H1 (cell line): ENCODE measurements around the gene UBE2D2. TPM values are rescaled to one million over a fixed set of nuclear protein-coding genes. Genes with fewer than 3 reads are reported as not detected.

Experiments used
- CTCF ChIA-PET: fragments of 300-600 bp; sonication (Branson Sonifier 250); formaldehyde crosslinking; loops from one replicate; lab custom pipeline; 2021; ENCODE audit not compliant: partially characterized antibody; lab: Charles Lee
- POLR2A ChIA-PET: fragments of 300-600 bp; sonication (Branson Sonifier 250); formaldehyde crosslinking; loops from one replicate; lab custom pipeline; 2021; ENCODE audit warnings: inconsistent platforms; ENCODE audit not compliant: partially characterized antibody; lab: Charles Lee
- DNase-seq, 2 experiments: peaks; one replicate each; pipeline versions ENCODE4 v3.0.0 to v3.0.0-alpha.2; 2010 to 2022; ENCODE audit warnings: low spot score in 2 of 2, low read depth in 1 of 2, mixed read lengths in 1 of 2
- FAIRE-seq: peaks from 2 replicates; lab custom pipeline; 2011; peaks lifted over from hg19 to GRCh38; lab: Jason Lieb, UNC
- H2AFZ ChIP-seq: 2 replicates; pipeline ENCODE4 v1.8.1; 2012; ENCODE audit warnings: low read length, inconsistent platforms
- H2AK5ac ChIP-seq: 2 replicates; pipeline ENCODE4 v1.6.1; 2013; ENCODE audit warnings: low read depth, low read length
- H2BK120ac ChIP-seq: replicated peaks from 2 replicates; pipeline ENCODE3; 2013; ENCODE audit warnings: low read depth, low read length, inconsistent platforms
- H2BK12ac ChIP-seq: 2 replicates; pipeline ENCODE4 v1.6.1; 2013; ENCODE audit warnings: low read depth, low read length
- H2BK15ac ChIP-seq: 2 replicates; pipeline ENCODE4 v1.6.1; 2013; ENCODE audit warnings: low read length
- H2BK20ac ChIP-seq: 2 replicates; pipeline ENCODE4 v1.6.1; 2013; ENCODE audit warnings: low read length
- H2BK5ac ChIP-seq: 2 replicates; pipeline ENCODE4 v1.6.1; 2013; ENCODE audit warnings: low read depth, low read length
- H3K14ac ChIP-seq: 2 replicates; pipeline ENCODE4 v1.6.1; 2013; ENCODE audit warnings: inconsistent platforms; ENCODE audit not compliant: insufficient read length
- H3K18ac ChIP-seq: 2 replicates; pipeline ENCODE4 v1.6.1; 2013; ENCODE audit warnings: low read length; ENCODE audit errors: extremely low read depth
- H3K23ac ChIP-seq: 2 replicates; pipeline ENCODE4 v1.6.1; 2013; ENCODE audit warnings: inconsistent platforms; ENCODE audit not compliant: insufficient read length
- H3K23me2 ChIP-seq: 2 replicates; pipeline ENCODE4 v1.6.1; 2013; ENCODE audit warnings: low read depth, low read length
- H3K27ac ChIP-seq: 2 replicates; pipeline ENCODE4 v1.6.1; 2011; ENCODE audit warnings: low read depth, low read length, inconsistent platforms
- H3K27me3 ChIP-seq, 4 experiments: replicated peaks in 1 of 4; 1 replicate in 1 of 4; 2 replicates in 3 of 4; pipeline versions ENCODE4 v1.6.1 to v1.8.1; 2011 to 2013; ENCODE audit warnings: low read length in 3 of 4, mild to moderate bottlenecking in 3 of 4, inconsistent platforms in 2 of 4, mixed read lengths in 2 of 4, moderate library complexity in 1 of 4; ENCODE audit not compliant: control insufficient read depth in 3 of 4, insufficient read depth in 3 of 4; ENCODE audit errors: extremely low read depth in 1 of 4
- H3K36me3 ChIP-seq, 4 experiments: 2 replicates each; pipeline versions ENCODE4 v1.6.1 to v1.8.1; 2011 to 2013; ENCODE audit warnings: mild to moderate bottlenecking in 4 of 4, low read length in 3 of 4, moderate library complexity in 2 of 4, control low read depth in 1 of 4, inconsistent platforms in 1 of 4; ENCODE audit not compliant: insufficient read depth in 4 of 4, control insufficient read depth in 2 of 4
- H3K4ac ChIP-seq: replicated peaks from 2 replicates; pipeline ENCODE3; 2013; ENCODE audit warnings: low read length, low read depth, mixed read lengths, inconsistent platforms; ENCODE audit not compliant: insufficient read length
- H3K4me1 ChIP-seq, 4 experiments: replicated peaks in 1 of 4; 1 replicate in 1 of 4; 2 replicates in 3 of 4; pipeline versions ENCODE4 v1.6.1 to v1.8.1; 2011 to 2013; ENCODE audit warnings: low read length in 3 of 4, inconsistent platforms in 2 of 4, mixed read lengths in 1 of 4; ENCODE audit not compliant: insufficient read depth in 4 of 4, control insufficient read depth in 3 of 4
- H3K4me2 ChIP-seq, 2 experiments: 2 replicates each; pipeline versions ENCODE4 v1.6.1 to v1.8.1; 2011 to 2013; ENCODE audit warnings: low read depth in 2 of 2, low read length in 2 of 2, control low read depth in 1 of 2, inconsistent platforms in 1 of 2, mild to moderate bottlenecking in 1 of 2; ENCODE audit not compliant: insufficient read depth in 1 of 2
- H3K4me3 ChIP-seq, 4 experiments: fragments of 200-600, 300-600 bp in 1 of 4; sonication (generic), shearing (Covaris generic), sonication (Bioruptor Twin) in 1 of 4; 2 replicates each; pipeline versions ENCODE4 v1.5.1 to v1.8.1; 2011 to 2016; ENCODE audit warnings: low read length in 4 of 4, low read depth in 3 of 4, control low read depth in 2 of 4, inconsistent platforms in 2 of 4, mild to moderate bottlenecking in 2 of 4, mixed read lengths in 1 of 4, moderate library complexity in 1 of 4; ENCODE audit not compliant: insufficient read depth in 2 of 4; ENCODE audit errors: extremely low read depth in 1 of 4
- H3K56ac ChIP-seq: replicated peaks from 2 replicates; pipeline ENCODE3; 2013; ENCODE audit warnings: low read depth, mild to moderate bottlenecking, mixed read lengths, low read length, inconsistent platforms; ENCODE audit not compliant: insufficient read length
- H3K79me1 ChIP-seq: 2 replicates; pipeline ENCODE4 v1.6.1; 2013; ENCODE audit warnings: low read depth, low read length, control low read depth
- H3K79me2 ChIP-seq, 2 experiments: 2 replicates each; pipeline versions ENCODE4 v1.6.1 to v1.8.1; 2012 to 2013; ENCODE audit warnings: low read length in 2 of 2, mild to moderate bottlenecking in 2 of 2, inconsistent platforms in 1 of 2; ENCODE audit not compliant: insufficient read depth in 2 of 2, control insufficient read depth in 1 of 2
- H3K9ac ChIP-seq, 4 experiments: replicated peaks in 1 of 4; 1 replicate in 1 of 4; 2 replicates in 3 of 4; pipeline versions ENCODE4 v1.6.1 to v1.8.1; 2011 to 2013; ENCODE audit warnings: low read depth in 3 of 4, low read length in 3 of 4, control low read depth in 2 of 4, mild to moderate bottlenecking in 2 of 4, moderate library complexity in 2 of 4, inconsistent platforms in 1 of 4; ENCODE audit errors: extremely low read depth in 1 of 4
- H3K9me3 ChIP-seq, 2 experiments: 2 replicates each; pipeline versions ENCODE4 v1.6.1 to v1.8.1; 2012 to 2013; ENCODE audit warnings: mild to moderate bottlenecking in 2 of 2, moderate library complexity in 2 of 2, control low read depth in 1 of 2, inconsistent platforms in 1 of 2, low read depth in 1 of 2, low read length in 1 of 2, mixed read lengths in 1 of 2; ENCODE audit not compliant: insufficient read depth in 2 of 2
- H4K20me1 ChIP-seq, 2 experiments: replicated peaks in 1 of 2; 2 replicates each; pipeline versions ENCODE3 to v1.8.1; 2011 to 2013; ENCODE audit warnings: inconsistent platforms in 2 of 2, low read length in 2 of 2, mild to moderate bottlenecking in 1 of 2; ENCODE audit not compliant: insufficient read depth in 2 of 2, control insufficient read depth in 1 of 2
- H4K5ac ChIP-seq: 2 replicates; pipeline ENCODE4 v1.6.1; 2013; ENCODE audit warnings: low read length, low read depth, mixed read lengths, inconsistent platforms; ENCODE audit not compliant: insufficient read length
- H4K8ac ChIP-seq: 2 replicates; pipeline ENCODE4 v1.8.0; 2013; ENCODE audit warnings: mild to moderate bottlenecking, moderate library complexity, low read length, inconsistent platforms; ENCODE audit not compliant: insufficient read depth; ENCODE audit errors: extremely low read depth
- H4K91ac ChIP-seq: replicated peaks from 2 replicates; pipeline ENCODE3; 2013; ENCODE audit warnings: low read length, mixed read lengths, inconsistent platforms; ENCODE audit not compliant: insufficient read length
- ATF3 ChIP-seq: IDR thresholded peaks from 2 replicates; pipeline ENCODE4 v1.6.1; 2011; ENCODE audit warnings: low read depth, mild to moderate bottlenecking, low read length; ENCODE audit not compliant: insufficient read depth
- BACH1 ChIP-seq: IDR thresholded peaks from 2 replicates; pipeline ENCODE4 v1.6.1; 2012; ENCODE audit warnings: low read length, improper control_type of control experiment
- EP300 ChIP-seq, 2 experiments: IDR thresholded peaks; 1 replicate in 1 of 2; 2 replicates in 1 of 2; pipeline ENCODE4 v1.6.1; 2011 to 2012; ENCODE audit warnings: low read depth in 2 of 2, low read length in 2 of 2, mild to moderate bottlenecking in 2 of 2, borderline replicate concordance in 1 of 2, inconsistent platforms in 1 of 2, moderate library complexity in 1 of 2
- EZH2 ChIP-seq: fragments of 200-600 bp; sonication (generic); IDR thresholded peaks from 2 replicates; pipeline ENCODE4 v1.7.1; 2012; ENCODE audit warnings: low read depth, mild to moderate bottlenecking, moderate library complexity, low read length, inconsistent platforms; ENCODE audit not compliant: severe bottlenecking
- POU5F1 ChIP-seq: IDR thresholded peaks from 2 replicates; pipeline ENCODE4 v1.6.1; 2011; ENCODE audit warnings: low read depth, mild to moderate bottlenecking, low read length, moderate library complexity
- RAD21 ChIP-seq, 2 experiments: IDR thresholded peaks in 1 of 2; conservative IDR thresholded peaks in 1 of 2; 2 replicates each; pipeline ENCODE4 v1.6.1; 2011; ENCODE audit warnings: low read depth in 2 of 2, low read length in 2 of 2, improper control_type of control experiment in 1 of 2, inconsistent platforms in 1 of 2, mild to moderate bottlenecking in 1 of 2, moderate library complexity in 1 of 2
- RNF2 ChIP-seq: fragments of 200-900, 300-1000 bp; sonication (generic); IDR thresholded peaks from 2 replicates; pipeline ENCODE4 v1.7.1; 2016; ENCODE audit warnings: borderline replicate concordance, low read depth, mild to moderate bottlenecking, antibody characterized with exemption, low read length; ENCODE audit not compliant: poor library complexity, severe bottlenecking; ENCODE audit errors: missing control alignments
- SUZ12 ChIP-seq: fragments of 200-600 bp; sonication (generic); IDR thresholded peaks from 2 replicates; pipeline ENCODE4 v1.6.1; 2012; ENCODE audit warnings: mild to moderate bottlenecking, inconsistent platforms, low read length, moderate library complexity, mixed read lengths
- USF2 ChIP-seq: IDR thresholded peaks from 2 replicates; pipeline ENCODE4 v1.6.1; 2011; ENCODE audit warnings: low read length, improper control_type of control experiment
- ZNF274 ChIP-seq: IDR thresholded peaks from 2 replicates; pipeline ENCODE4 v1.7.0; 2012; ENCODE audit warnings: low read length, borderline replicate concordance; ENCODE audit errors: extremely low read depth
- WGBS, 2 experiments: shearing (Covaris generic) in 1 of 2; methylation state at CpG; one replicate each; pipeline versions ENCODE4 v1.1.6 to v1.1.7; 2013 to 2015; ENCODE audit warnings: low lambda C conversion rate in 2 of 2, mixed read lengths in 2 of 2, inconsistent platforms in 1 of 2, low coverage in 1 of 2, missing lambda C conversion rate in 1 of 2; ENCODE audit not compliant: insufficient replicate concordance in 2 of 2, insufficient coverage in 1 of 2, insufficient read length in 1 of 2; ENCODE audit errors: extremely low coverage in 1 of 2, missing lambda C conversion rate in 1 of 2; 5-methylcytosine and 5-hydroxymethylcytosine counted together
- polyA plus RNA-seq, 7 experiments: library from polyadenylated mRNA; depleted of rRNA in 3 of 7; stranded (reverse) in 5 of 7; unstranded in 2 of 7; fragments of >200 nt in 5 of 7; fragments of 200-250 nt in 2 of 7; gene quantifications; 1 replicate in 5 of 7; 2 replicates in 1 of 7; 4 replicates in 1 of 7; pipeline versions ENCODE4 v1.2.1 to v1.2.3, GENCODE V29; 2011 to 2013; ENCODE audit warnings: missing spikeins in 2 of 7, mixed read lengths in 2 of 7
- total RNA-seq: library from RNA; stranded (reverse); fragmentation: NEBNext Ultra II Directional; extraction: Animal tissue kit (Norgen Biotek cat#: 25700); gene quantifications from 2 replicates; pipeline ENCODE4 v1.2.1, GENCODE V29; 2021

The UBE2D2 gene
- total and polyA plus RNA-seq, 2 of the 8 experiments (the other 6 are each of a cell fraction or from before 2014, with no cell fraction given): 66.9 to 203 TPM

- Histone ChIP-seq H3K36me3 (peaks cover 0 to 2% (median under 1%) of the 10 kb centered on the region in 4 experiments; a peak in 2 of 8 replicates), H2BK12ac (peak overlapping the region; percentile 46; the same call in 1 of the 2 replicates), H3K79me1 (no peaks in the 10 kb centered on the region; the same call in 1 of the 2 replicates), H2BK20ac (no peak overlapping the region), H3K18ac (no peak overlapping the region), H3K4me2 (no peak overlapping the region), H4K5ac (no peak overlapping the region), H3K56ac (no peak overlapping the region), H3K4me1 (peaks cover 23 to 37% (median 26%) of the 10 kb centered on the region in 4 experiments), H3K9me3 (no peaks in the 10 kb centered on the region), H3K23ac (no peak overlapping the region), H3K23me2 (peaks cover 6% of the 10 kb centered on the region), H3K4ac (no peak overlapping the region), H3K14ac (no peak overlapping the region), H3K27ac (no peak overlapping the region), H3K4me3 (no peak overlapping the region), H2AK5ac (no peak overlapping the region), H2BK120ac (no peak overlapping the region), H3K9ac (no peak overlapping the region), H4K8ac (no peak overlapping the region), H3K79me2 (peaks cover 0 to 4% of the 10 kb centered on the region in 2 experiments; a peak in 1 of 4 replicates), H4K91ac (no peak overlapping the region), H3K27me3 (no peaks in the 10 kb centered on the region; a peak in 1 of 7 replicates), H2BK15ac (peak overlapping the region; percentile 47; the same call in 1 of the 2 replicates), H2AFZ (no peak overlapping the region), H4K20me1 (peaks cover 0 to 15% of the 10 kb centered on the region in 2 experiments), H2BK5ac (no peak overlapping the region)
- ChIA-PET CTCF (interaction anchor here (0.7 to 20.3 kb wide), 38 partner anchors 10 to 334 kb away, joined by 3 to 385 read pairs (median 10); partner anchors contain the start of gene CXXC5), POLR2A (interaction anchor here (1.3 to 9.8 kb wide), 9 partner anchors 15 to 131 kb away, joined by 3 to 212 read pairs (median 6); partner anchors contain the start of gene CXXC5)
- FAIRE-seq (no peak), DNase-seq (no peak)
- 89% methylated on average over 3 of the region's 3 CpGs; no CpG with 5 or more reads in 1 of the 2 experiments for WGBS, 2 experiments
- TF ChIP-seq SUZ12 (no peak), RAD21 (IDR thresholded peaks at IDR 0.05 in 1 of 2, conservative IDR thresholded peaks at IDR 0.05 in 1 of 2; ENCODE audit: low read depth in 2 of 2, low read length in 2 of 2) (no peak), USF2 (no peak), EZH2 (no peak), ZNF274 (no peak), EP300 (IDR thresholded peaks at IDR 0.05; ENCODE audit: borderline replicate concordance in 1 of 2, low read depth in 2 of 2, low read length in 2 of 2) (no peak), ATF3 (no peak), POU5F1 (no peak), BACH1 (no peak), RNF2 (no peak)
Observed at GRCh38 chr5:139634541-139634940, 73.4 kb downstream of the UBE2D2 start.
